ENCODE data around the gene GP1BA.

DNA sequence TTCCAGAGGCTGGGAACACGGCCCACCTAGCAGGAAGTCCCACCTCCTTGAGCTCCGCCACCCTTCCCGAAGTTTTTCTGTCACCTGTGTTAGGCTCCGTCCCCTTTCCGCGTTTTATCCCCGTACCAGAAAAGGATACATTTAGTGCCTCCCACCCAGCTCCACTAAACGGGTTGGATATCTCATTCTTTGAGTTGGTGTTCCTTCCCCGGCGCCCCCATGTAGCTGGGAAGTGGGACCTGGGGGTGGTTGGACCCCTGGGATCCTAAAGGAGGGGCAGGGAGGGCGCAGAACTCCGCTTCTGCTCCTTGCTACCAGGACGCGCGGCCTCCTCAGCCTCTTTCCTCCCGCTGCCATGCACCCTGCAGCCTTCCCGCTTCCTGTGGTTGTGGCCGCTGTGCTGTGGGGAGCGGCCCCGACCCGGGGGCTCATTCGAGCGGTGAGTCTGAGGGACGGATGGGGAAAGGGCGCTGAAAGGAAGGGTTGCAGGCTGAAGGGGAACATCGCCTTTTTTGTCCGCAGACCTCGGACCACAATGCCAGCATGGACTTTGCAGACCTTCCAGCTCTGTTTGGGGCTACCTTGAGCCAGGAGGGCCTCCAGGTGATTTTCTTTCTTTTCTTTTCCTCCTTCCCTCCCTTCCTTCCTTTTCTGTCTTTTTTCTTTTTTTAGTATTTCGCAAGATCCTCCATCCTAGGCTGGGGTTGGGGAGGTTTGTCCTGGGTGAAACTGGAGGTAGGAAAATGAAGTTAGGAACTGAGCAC, 8.7 kb downstream of the GP1BA start:
- TF ChIP-seq POLR2A (IDR thresholded peaks at IDR 0.05), result no peak
- TF ChIP-seq, protein P1, sequence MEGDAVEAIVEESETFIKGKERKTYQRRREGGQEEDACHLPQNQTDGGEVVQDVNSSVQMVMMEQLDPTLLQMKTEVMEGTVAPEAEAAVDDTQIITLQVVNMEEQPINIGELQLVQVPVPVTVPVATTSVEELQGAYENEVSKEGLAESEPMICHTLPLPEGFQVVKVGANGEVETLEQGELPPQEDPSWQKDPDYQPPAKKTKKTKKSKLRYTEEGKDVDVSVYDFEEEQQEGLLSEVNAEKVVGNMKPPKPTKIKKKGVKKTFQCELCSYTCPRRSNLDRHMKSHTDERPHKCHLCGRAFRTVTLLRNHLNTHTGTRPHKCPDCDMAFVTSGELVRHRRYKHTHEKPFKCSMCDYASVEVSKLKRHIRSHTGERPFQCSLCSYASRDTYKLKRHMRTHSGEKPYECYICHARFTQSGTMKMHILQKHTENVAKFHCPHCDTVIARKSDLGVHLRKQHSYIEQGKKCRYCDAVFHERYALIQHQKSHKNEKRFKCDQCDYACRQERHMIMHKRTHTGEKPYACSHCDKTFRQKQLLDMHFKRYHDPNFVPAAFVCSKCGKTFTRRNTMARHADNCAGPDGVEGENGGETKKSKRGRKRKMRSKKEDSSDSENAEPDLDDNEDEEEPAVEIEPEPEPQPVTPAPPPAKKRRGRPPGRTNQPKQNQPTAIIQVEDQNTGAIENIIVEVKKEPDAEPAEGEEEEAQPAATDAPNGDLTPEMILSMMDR (IDR thresholded peaks at IDR 0.05), result no peak

Data from gastroesophageal sphincter (tissue), 3 donors.